Measurements from ENCODE around the gene SCT.

DNA sequence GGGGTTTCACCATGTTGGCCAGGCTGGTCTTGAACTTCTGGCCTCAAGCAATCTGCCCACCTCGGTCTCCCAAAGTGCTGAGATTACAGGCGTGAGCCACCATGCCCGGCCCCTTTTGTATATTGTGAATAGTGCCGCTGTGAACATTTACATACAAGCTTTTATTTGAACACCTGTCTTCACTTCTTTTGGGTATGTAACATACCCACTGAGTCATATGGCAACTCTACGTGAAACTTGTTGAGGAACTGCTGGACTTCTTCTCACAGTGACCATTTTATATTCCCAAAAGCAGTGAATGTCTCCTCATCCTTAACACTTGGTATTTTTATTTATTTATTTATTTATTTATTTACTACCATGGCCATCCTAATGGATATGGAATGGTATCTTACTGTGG lies 3.9 kb upstream of the SCT start:
- TF ChIP-seq, protein P1, sequence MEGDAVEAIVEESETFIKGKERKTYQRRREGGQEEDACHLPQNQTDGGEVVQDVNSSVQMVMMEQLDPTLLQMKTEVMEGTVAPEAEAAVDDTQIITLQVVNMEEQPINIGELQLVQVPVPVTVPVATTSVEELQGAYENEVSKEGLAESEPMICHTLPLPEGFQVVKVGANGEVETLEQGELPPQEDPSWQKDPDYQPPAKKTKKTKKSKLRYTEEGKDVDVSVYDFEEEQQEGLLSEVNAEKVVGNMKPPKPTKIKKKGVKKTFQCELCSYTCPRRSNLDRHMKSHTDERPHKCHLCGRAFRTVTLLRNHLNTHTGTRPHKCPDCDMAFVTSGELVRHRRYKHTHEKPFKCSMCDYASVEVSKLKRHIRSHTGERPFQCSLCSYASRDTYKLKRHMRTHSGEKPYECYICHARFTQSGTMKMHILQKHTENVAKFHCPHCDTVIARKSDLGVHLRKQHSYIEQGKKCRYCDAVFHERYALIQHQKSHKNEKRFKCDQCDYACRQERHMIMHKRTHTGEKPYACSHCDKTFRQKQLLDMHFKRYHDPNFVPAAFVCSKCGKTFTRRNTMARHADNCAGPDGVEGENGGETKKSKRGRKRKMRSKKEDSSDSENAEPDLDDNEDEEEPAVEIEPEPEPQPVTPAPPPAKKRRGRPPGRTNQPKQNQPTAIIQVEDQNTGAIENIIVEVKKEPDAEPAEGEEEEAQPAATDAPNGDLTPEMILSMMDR (conservative IDR thresholded peaks at IDR 0.05; ENCODE audit: low read depth in 2 of 2), result no peak
- TF ChIP-seq EZH2phosphoT487 (IDR thresholded peaks at IDR 0.05; ENCODE audit: unreplicated experiment), result no peak
- no peak for TF ChIP-seq POLR2AphosphoS5 (IDR thresholded peaks at IDR 0.05; ENCODE audit: low read depth)
- no peak for TF ChIP-seq ZNF114 (CRISPR knock-in tag; IDR thresholded peaks at IDR 0.05)

Data from GM23338 (cell line).